Brain microvascular endothelial cell (primary cell): ENCODE results near the gene PFN4.

ENCODE experiments used
- DNase-seq: peaks from one replicate; pipeline ENCODE4 v3.0.0-alpha.2; 2020
- H3K27ac ChIP-seq: fragments of 250-450 bp; sonication (Bioruptor Pico); 2 replicates; pipeline ENCODE4 v1.5.1; 2020; ENCODE audit warnings: mild to moderate bottlenecking, moderate library complexity
- H3K27me3 ChIP-seq: fragments of 250-450 bp; sonication (Bioruptor Pico); replicated peaks from 2 replicates; pipeline ENCODE4 v1.5.1; 2020; ENCODE audit warnings: mild to moderate bottlenecking
- H3K36me3 ChIP-seq: fragments of 250-450 bp; sonication (Bioruptor Pico); replicated peaks from 2 replicates; pipeline ENCODE4 v1.5.1; 2020; ENCODE audit warnings: mild to moderate bottlenecking
- H3K4me3 ChIP-seq: 2 replicates; pipeline ENCODE4 v1.5.1; 2011; ENCODE audit warnings: low read depth, mild to moderate bottlenecking, control low read depth, low read length, moderate library complexity
- CTCF ChIP-seq: IDR thresholded peaks from 2 replicates; pipeline ENCODE4 v1.5.1; 2011; ENCODE audit warnings: low read depth, mild to moderate bottlenecking, moderate library complexity, low read length, control low read depth, inconsistent platforms; ENCODE audit errors: missing control alignments
- in situ Hi-C: cut with HindIII; loops from 2 replicates; pipeline ENCODE4 v1.10.0; 2017; ENCODE audit warnings: low sequenced_read_pairs, low pct_ligation_motif_present

The PFN4 gene

GRCh38 chr2:24107336-24107735 lies 15.8 kb downstream of the PFN4 start:
- TF ChIP-seq CTCF, result no peak
- DNase-seq, result no peak
- no peak overlapping the region for H3K4me3 ChIP-seq
- no peak overlapping the region for H3K27ac ChIP-seq
- in situ Hi-C loops, result no loop called here
- H3K27me3 ChIP-seq, result no peaks in the 10 kb centered on the region
- H3K36me3 ChIP-seq, result no peaks in the 10 kb centered on the region

GRCh38 chr2:24106786-24107185 lies 16.3 kb downstream of the PFN4 start:
- in situ Hi-C loops, result no loop called here
- DNase-seq, result no peak
- Histone ChIP-seq H3K36me3 (no peaks in the 10 kb centered on the region), H3K27ac (no peak overlapping the region), H3K27me3 (no peaks in the 10 kb centered on the region), H3K4me3 (no peak overlapping the region)
- TF ChIP-seq CTCF, result no peak

GRCh38 chr2:24105816-24106215 lies 17.3 kb downstream of the PFN4 start:
- H3K27ac ChIP-seq, result no peak overlapping the region
- H3K4me3 ChIP-seq, result no peak overlapping the region
- H3K36me3 ChIP-seq, result no peaks in the 10 kb centered on the region
- in situ Hi-C loops, result no loop called here
- no peak for DNase-seq
- no peak for TF ChIP-seq CTCF
- no peaks in the 10 kb centered on the region for H3K27me3 ChIP-seq

- Histone ChIP-seq H3K27me3 (no peaks in the 10 kb centered on the region), H3K36me3 (no peaks in the 10 kb centered on the region), H3K4me3 (no peak overlapping the region), H3K27ac (no peak overlapping the region)
- in situ Hi-C loops, result no loop called here
- DNase-seq, result no peak
- TF ChIP-seq CTCF, result no peak
Observed at GRCh38 chr2:24104906-24105305, 18.2 kb downstream of the PFN4 start.

GRCh38 chr2:24104110-24104650 lies 19.0 kb downstream of the PFN4 start:
- no peak for DNase-seq
- in situ Hi-C loops, result no loop called here
- Histone ChIP-seq H3K27me3 (no peaks in the 10 kb centered on the region), H3K27ac (no peak overlapping the region), H3K4me3 (no peak overlapping the region), H3K36me3 (no peaks in the 10 kb centered on the region)
- no peak for TF ChIP-seq CTCF

- no peak overlapping the region for H3K4me3 ChIP-seq
- H3K27ac ChIP-seq, result no peak overlapping the region
- H3K36me3 ChIP-seq, result no peaks in the 10 kb centered on the region
- no peak for TF ChIP-seq CTCF
- H3K27me3 ChIP-seq, result no peaks in the 10 kb centered on the region
- in situ Hi-C loops, result no loop called here
- no peak for DNase-seq
Observed at GRCh38 chr2:24102677-24103076, 20.5 kb downstream of the PFN4 start.
